Sigmoid colon (tissue), 4 donors: ENCODE measurements around the gene DSTN.

ENCODE experiments used
- CTCF ChIP-seq, 4 experiments: fragments of 450-650 bp in 3 of 4; fragments of 200-600 bp in 1 of 4; IDR thresholded peaks; one replicate each; pipeline ENCODE4 v1.5.1; 2016 to 2019; ENCODE audit warnings: antibody characterized with exemption in 4 of 4, mild to moderate bottlenecking in 3 of 4, moderate library complexity in 2 of 4
- POLR2AphosphoS5 ChIP-seq, 4 donors: sonication (generic); formaldehyde crosslinking; IDR thresholded peaks; one replicate each; pipeline ENCODE4 v1.6.1; 2017; ENCODE audit warnings: antibody characterized with exemption in 4 of 4

- TF ChIP-seq CTCF (IDR thresholded peaks at IDR 0.05) (no peak), POLR2AphosphoS5 (IDR thresholded peaks at IDR 0.05) (no peak)
These were observed 84.2 kb downstream of the DSTN start for GRCh38 chr20:17653835-17654648.
